ENCODE data around the gene TOMM40L.
"Not testable (repeated sequence)": the region's sequence is repeated elsewhere in the genome, so short reads cannot be mapped to it uniquely, and the experiment has no call there.

TOMM40L gene

GRCh38 chr1:161222175-161223019, 3.5 kb upstream of the TOMM40L start:
- DNase-seq (ENCODE audit: low spot score) = no peak

- DNase-seq (ENCODE audit: low spot score) = no peak
Measured at GRCh38 chr1:161223805-161224694, 1.8 kb upstream of the TOMM40L start.

- not testable (repeated sequence) for DNase-seq (ENCODE audit: low spot score)
Measured at GRCh38 chr1:161224695-161225087, 1.2 kb upstream of the TOMM40L start.

GRCh38 chr1:161225178-161225533, 704 bp upstream of the TOMM40L start:
- DNase-seq (ENCODE audit: low spot score) = no peak

- DNase-seq (ENCODE audit: low spot score) = no peak
Measured at GRCh38 chr1:161226320-161226711, 456 bp downstream of the TOMM40L start.

- no peak for DNase-seq (ENCODE audit: low spot score)
Measured at GRCh38 chr1:161226759-161227158, 899 bp downstream of the TOMM40L start.

GRCh38 chr1:161227196-161227871, 1.5 kb downstream of the TOMM40L start:
- peak; percentile 91 for DNase-seq (ENCODE audit: low spot score)

- no peak for DNase-seq (ENCODE audit: low spot score)
Measured at GRCh38 chr1:161228032-161228431, 2.2 kb downstream of the TOMM40L start.

- no peak for DNase-seq (ENCODE audit: low spot score)
Measured at GRCh38 chr1:161229896-161230295, 4.0 kb downstream of the TOMM40L start.

GRCh38 chr1:161230762-161231161, 4.9 kb downstream of the TOMM40L start:
- no peak for DNase-seq (ENCODE audit: low spot score)

GRCh38 chr1:161233102-161233501, 7.2 kb downstream of the TOMM40L start:
- DNase-seq (ENCODE audit: low spot score) = no peak

- DNase-seq (ENCODE audit: low spot score) = no peak
Measured at GRCh38 chr1:161235957-161236775, 10.3 kb downstream of the TOMM40L start.

- no peak for DNase-seq (ENCODE audit: low spot score)
Measured at GRCh38 chr1:161238039-161238473, 12.2 kb downstream of the TOMM40L start, which contains the start of gene NR1I3. NR1I3 (minus strand) TSS chr1:161238203; CDS start chr1:161236565, 1,638 bp downstream.

GRCh38 chr1:161241682-161242081, 15.8 kb downstream of the TOMM40L start:
- no peak for DNase-seq (ENCODE audit: low spot score)

GRCh38 chr1:161242313-161242712, 16.5 kb downstream of the TOMM40L start:
- DNase-seq (ENCODE audit: low spot score) = no peak

GRCh38 chr1:161244888-161245287, 19.0 kb downstream of the TOMM40L start:
- DNase-seq (ENCODE audit: low spot score) = no peak

- DNase-seq (ENCODE audit: low spot score) = not testable (repeated sequence)
Measured at GRCh38 chr1:161250100-161250499, 24.2 kb downstream of the TOMM40L start.

GRCh38 chr1:161250829-161251228, 25.0 kb downstream of the TOMM40L start:
- DNase-seq (ENCODE audit: low spot score) = no peak

GRCh38 chr1:161251579-161251978, 25.7 kb downstream of the TOMM40L start:
- DNase-seq (ENCODE audit: low spot score) = no peak

GRCh38 chr1:161255302-161255701, 29.4 kb downstream of the TOMM40L start:
- DNase-seq (ENCODE audit: low spot score) = not testable (repeated sequence)

- not testable (repeated sequence) for DNase-seq (ENCODE audit: low spot score)
Measured at GRCh38 chr1:161255955-161256520, 30.2 kb downstream of the TOMM40L start.

All from CD4-positive, alpha-beta T cell treated with Interleukin-2 at 100 ng/mL for 4 hours (primary cell).